GM19043 (cell line): ENCODE measurements around the gene TP63.

Experiments
- ATAC-seq: cut with Tn5 transposase; IDR thresholded peaks from one replicate; pipeline ENCODE4 v1.9.1; 2021; ENCODE audit warnings: low read depth; ENCODE audit not compliant: unreplicated experiment

Gene TP63

DNA sequence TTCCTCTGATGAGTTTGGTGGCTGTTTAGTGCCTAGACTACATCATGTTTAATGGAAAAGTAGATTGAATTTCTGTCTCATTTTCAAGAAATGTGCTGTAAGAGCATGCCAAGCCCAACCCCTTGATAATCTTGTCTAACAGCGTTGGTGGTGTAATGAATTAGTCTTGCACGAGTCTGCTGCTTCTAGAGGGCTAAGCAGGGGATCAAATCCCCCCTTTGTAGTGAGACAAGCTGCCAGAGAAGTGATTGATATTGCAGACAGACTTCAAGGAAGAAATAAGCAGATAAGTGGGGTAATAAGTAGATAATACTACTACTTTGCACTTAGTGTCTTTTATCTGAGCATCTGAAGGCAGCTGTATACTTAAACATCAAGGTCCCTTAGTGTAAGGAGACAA is 141.4 kb downstream of the TP63 start:
- no peak for ATAC-seq

DNA sequence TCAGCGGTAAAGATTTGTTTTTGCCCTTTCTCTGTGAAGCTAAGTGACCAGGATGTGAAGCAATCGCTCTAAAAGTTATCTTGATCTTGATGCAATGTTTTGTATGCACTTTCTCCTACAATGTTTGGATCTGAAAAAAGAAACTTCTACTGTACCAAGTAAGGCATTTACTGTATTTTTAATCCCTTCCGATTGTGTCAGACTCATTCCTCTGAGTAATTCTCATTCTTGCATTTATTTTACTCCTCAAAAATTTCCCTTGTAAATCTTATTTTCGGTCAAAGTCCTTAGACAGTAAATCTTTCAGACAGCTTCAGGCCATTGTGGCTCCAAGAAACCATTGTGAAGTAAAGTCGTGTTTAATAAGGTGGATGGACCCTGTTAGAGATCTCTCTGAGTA is 141.9 kb downstream of the TP63 start:
- no peak for ATAC-seq

DNA sequence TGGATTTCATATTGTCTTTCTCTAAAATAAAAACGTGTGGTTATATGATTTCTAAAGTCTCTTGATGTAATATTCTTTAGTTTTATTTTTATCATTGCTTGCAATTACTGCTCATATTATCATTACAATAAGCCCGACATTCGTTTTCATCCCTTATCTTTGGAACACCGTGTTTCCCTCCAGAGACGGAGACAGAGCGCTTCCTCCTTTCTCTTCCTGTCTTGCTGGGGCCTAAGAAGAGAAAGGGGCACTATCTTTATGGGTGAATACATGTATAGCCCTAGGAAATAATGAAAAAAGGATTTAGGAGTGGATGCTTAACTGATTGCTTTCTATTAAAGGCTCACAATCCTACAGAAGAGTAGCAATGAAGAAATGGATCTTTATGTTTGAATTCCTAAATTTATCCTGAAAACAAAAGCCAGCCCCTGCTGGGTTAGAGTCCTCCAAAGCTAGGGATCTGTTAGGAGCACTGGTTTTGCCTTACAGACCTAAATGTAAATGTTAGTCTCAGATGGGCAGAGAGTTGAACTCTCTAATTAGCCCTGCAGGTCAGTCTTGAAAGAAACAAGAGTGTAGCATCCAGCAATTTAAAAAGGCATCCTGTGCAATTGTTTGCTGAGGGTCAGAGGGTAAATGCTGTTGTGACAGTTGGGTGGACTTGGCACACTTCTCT is 145.1 kb downstream of the TP63 start:
- ATAC-seq: no peak

DNA sequence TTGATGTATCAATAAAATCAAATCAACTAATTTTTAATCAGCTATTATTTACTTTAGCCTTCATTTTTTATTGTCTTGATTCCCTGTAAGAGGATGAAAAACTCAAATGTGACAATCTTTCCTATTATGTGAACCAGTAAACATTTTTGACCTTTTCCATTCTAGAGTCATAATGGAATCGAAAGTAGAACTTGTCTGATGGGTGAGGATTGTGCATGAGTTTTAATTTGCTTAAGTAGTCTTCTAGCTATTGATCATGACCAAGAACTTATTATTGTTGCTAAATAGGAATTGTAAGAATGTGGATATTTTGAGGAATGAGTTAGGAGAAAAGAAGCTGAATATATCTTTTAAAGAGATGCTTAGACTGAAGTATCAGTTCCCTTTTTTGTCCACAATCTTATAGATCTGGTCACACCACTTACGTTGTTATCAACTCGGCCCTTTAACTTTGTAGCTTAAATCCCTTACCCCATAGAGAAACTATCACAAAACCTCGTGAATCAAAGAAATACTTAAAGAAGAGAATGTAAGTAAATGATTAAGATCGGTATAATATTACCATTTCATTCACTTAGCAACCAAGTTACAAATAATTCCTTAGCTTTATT is 147.3 kb downstream of the TP63 start:
- ATAC-seq: no peak

DNA sequence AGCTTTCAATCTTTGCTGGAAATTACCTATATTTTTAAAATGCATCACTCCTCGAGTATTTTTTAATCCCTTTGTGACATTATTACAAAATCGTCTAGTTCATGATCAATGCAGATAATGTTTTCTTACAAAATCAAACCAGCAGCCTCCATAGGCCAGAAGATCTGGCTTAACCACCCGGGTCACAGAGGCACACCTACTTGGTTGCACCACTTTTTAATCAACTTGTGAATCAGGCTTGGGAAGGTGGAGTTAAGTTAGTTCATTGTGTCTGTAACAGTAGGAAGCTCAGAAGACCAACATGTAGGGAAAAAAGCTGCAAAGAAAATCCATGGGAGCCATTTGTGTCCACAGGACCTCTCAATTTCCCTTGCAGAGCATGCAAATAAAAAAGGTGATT is 148.0 kb downstream of the TP63 start:
- no peak for ATAC-seq

DNA sequence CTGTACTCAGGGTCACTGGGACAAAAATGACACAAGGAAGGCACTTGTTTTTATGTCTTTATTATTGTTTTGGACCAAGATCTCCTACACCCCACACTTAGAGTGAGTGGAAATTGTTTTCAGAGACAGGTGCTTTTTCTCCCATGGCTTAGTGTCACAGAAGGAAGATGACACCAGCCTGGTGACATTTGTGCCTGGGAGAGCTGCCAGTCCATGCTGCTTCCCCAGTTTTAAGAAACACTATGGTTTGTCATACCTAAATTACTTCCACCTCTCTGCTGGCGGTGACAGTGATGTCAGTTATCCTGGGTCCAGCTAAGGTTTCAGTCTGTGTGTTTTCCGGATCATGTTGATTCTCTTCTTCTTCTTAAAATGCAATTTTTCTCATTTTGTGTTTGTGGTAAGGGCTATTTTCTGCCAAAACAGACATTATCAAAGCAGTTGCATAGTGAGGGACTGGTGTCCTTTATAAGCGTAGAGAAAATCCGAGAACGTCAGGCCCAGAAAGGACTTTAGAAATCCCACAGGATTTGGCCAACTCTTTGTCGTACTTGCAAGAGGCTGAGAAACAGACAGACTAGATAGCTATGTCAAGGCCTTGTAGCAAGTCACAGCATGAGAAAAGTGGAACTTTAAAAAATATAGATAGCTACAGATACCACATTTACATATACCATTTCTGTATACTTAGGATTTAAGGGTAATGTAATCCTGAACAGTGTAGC is 149.5 kb downstream of the TP63 start:
- ATAC-seq: no peak

DNA sequence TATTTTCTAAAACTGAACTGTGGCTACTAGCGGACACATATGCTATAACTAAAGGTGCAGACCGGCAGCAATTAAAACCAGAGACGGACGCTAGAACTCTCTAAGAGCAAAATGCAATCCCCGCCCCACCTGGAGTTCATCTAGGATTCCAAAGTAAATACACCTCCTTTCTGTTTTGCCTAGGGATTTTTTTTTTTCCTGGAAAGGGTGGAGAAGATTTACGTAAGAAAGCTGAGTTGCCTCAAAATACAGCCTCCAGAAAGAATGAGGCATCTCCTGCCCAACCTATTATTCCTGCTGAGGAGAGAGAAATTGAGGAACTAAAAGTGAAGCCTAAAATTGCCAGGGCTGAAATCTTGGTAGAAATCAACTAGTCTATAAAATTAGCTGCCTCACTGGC is 150.2 kb downstream of the TP63 start:
- no peak for ATAC-seq

DNA sequence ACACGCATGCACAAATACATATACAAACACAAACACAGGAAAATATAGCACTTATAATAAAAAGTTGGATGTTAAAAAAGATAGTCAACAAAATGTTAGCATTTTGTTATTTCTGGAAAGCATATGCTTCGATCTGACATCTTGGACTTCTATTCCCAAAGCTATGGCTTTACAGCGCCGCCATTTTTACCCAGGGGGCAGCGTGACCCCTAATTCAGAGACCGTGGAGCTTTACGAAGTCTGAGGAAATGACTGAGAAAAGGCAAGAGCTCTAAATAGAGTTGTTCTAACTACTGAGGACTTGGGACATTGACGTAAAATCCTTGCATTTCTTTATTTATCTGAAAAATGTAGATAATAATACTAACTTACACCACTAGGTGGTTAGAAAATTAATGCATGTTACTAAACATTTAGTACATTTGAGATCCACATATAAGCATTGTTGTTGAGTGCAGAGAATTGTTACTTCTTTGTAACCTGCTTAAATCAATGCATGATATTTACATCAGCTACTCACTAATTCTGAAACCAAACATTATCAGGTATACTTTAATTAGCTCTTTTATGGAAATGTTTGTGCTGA is 155.4 kb downstream of the TP63 start:
- no peak for ATAC-seq

DNA sequence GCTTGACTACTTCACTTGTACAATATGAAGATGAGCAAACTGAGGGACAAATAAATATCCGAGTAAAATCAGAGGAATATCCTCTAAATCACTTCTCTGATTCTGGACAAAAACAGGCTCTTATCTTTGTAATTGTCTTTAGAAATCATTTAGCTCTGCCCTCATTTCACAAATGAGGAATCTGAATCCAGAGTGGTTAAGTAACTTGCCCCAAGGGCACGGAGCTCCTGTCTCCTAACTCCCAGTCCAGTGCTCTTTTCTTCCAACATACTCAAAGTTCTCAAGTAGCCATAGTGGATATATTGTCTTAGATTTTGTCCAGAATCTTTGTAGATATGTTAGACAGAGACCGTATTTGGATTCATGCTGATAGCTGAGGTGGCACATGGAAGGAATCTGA is 156.0 kb downstream of the TP63 start:
- ATAC-seq: no peak

DNA sequence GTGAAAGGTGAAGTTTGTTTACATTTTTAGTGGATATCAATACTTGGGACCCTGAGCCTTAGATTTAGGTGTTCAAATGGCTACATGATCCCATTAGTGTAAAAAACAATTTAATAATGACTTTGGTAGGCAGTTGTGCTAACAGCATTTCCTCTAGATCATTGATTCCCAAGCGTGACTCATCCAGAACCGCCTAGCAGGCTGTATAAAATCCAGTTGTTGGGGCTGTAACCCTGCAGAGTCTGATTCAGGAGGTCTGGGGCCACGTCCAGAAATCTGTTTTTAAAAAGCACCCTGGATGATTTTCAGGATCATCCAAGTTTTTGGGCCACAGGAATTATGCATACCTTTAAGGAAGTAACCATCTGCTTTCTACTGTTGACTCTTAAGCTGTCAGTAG is 156.4 kb downstream of the TP63 start:
- no peak for ATAC-seq

DNA sequence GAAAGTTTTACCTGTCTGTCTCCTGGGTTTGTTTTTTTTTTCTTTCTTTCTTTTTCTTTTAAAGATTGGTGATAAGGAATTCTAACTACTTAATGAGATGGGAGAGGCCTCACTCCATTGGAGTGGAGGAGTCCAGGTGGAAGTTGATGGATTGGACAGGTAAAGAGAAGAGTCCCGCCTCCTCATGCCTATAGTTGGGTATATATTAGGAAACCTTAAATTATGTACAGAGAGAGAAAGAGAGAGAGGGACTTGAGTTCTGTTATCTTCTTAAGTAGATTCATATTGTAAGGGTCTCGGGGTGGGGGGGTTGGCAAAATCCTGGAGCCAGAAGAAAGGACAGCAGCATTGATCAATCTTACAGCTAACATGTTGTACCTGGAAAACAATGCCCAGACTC is 158.2 kb downstream of the TP63 start:
- ATAC-seq: no peak

DNA sequence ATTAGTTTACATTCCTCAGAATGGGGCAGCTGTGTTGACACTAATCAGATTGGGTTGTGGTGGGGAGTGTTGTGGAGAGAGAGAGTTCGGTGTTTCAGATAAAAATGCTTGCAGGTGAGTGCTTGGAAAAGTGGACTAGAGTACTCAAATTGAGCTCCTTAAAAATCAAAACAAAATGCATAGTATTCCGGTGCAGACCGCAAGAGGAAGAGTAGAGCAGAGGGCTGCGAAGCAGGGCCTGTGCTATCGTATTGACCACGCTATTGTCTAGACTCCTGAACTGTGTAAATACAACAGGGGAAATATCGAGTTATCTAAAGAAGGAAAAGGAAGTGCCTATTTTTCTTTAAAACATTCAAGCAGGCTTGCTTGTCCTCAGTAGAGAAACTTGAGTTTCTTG is 159.5 kb downstream of the TP63 start:
- no peak for ATAC-seq

DNA sequence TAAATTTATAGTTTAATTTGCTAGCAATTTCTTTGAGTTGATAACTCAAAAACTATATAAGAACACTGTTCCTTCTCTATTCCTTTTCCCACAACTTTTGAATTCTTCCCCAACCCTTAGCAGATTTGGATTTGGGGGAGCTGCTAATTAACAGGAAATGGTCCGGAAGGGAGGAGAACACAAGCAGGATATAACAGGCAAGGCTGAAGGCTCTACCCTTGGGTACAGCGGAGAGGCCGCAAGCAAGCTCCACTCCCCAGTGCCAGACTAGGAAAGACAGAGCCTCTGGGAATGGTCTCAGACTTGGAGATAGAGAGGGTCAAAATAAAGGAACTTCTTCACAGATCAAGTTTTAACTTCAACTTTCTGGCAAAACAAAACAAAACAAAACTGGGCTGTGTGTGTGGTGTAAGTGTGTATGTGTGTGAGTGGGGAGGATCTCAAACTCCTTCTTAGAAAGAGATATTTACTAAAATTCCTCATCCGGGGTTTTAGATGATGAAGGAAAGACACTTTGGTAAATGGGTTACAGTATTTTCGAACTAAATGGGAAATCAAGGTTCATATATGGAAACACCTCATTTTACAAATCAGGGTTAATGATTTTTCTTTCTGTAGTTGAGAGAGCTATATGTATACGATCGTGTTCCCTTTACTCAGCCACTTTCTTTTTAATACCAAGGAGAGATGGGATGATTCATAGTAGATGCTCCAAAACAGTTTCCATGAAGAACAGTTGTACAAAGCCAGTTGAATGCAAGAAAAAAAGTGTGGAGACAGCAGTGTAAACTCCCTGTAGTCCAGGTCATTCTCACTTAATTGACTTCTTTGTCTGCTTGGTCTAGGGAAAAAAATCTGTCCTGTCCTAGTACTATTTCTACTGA is 161.1 kb downstream of the TP63 start:
- no peak for ATAC-seq

DNA sequence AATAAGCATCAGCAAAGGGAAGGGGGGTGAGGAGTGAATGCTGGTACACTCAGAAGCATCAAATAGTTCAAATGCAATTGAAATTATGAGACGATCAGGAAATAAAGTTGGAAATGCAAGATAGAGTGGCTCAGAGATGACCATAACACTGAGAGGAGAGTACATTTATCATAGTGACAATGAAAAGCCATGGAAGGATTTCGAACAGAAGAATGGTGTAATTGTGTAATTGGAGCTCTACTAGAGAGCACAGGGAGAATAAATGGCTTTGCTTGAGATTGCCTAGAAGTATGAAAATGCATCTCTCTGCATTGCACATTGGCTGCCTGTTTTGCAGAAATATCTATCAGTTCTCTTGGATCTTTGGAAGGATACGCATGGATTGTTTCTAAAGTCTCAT is 163.3 kb downstream of the TP63 start:
- ATAC-seq: no peak

DNA sequence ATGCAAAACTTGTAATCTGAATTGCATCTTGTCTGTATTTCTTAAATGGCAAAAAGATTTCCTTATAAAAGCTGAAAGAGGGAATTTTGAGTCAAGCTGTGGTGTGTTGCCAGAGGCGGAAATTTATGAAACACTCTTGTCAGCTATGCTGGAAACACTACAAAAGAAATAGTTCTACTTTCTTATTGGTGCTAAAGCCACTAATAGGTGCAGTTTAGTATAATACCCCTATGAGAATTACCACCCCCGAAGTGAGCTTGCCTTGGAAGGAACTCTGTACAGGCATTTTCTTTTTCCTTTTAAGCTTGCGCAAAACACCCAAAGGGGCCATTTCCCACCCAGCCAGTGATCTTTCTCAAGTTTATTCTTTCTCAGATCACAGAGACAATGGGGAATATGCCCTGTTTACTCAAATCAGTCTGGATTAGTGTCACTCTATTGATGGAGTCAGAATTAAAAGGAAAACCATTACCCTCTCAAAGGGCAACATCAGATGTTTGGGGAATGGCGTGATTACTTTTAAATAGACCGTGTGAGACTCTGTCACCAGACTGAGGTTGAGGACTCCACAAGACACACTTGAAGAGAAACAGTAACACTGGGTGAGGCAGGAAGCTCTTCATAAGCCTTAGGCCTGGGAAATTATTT is 166.0 kb downstream of the TP63 start:
- ATAC-seq: no peak

DNA sequence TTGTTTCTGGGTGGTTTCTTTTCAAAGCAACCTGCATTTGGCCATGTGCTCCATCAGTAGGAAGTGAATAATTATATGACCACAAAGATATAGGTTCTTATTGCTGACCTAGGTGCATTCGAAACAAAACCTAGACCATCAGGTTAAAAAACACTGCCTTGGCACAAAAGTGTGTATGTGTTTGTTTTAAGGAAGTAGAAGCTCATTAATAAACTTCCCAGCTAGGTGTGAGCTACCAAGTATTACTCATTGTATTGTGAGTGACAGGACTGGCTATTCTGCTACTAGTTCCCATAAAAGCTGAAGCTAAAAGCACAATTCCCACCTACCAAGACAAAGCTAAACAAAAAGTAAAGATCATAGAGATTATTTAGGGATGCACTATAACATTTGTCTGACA is 168.2 kb downstream of the TP63 start:
- ATAC-seq: no peak

DNA sequence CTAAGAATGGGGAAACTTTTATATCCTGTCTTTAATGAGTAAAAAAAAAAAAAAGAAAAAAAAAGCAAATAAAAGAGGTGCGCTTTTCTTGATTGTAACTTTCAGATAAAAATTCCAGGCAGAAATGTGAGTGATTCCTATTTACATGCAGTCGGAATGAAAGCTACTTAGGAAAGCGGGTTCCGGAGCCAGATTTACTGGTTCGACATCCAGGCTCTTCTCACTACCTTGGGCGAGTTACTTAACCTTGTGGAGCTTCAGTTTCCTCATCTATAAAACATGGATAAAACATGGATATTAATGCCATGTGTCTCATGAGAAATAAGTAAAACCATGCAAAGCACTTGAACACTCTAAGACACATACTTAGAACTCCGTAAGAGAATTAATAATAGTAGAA is 169.2 kb downstream of the TP63 start:
- ATAC-seq: no peak

DNA sequence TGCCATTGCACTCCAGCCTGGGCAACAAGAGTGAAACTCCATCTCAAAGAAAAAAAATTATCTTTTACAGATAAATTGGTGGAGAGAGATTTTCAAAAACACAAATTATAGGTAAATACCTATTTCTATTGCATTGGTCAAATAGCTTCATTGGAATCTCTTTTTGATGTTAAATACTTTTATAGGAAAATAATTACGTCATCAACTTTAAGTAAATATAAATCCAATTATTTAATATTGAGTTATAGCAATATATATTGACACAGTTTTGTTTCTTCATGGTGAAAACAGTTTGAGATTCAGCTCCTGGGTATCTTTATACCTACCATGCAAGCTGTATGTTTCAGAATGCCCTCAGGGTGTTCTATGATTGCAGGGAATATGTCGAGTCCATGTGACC is 172.1 kb downstream of the TP63 start:
- no peak for ATAC-seq

DNA sequence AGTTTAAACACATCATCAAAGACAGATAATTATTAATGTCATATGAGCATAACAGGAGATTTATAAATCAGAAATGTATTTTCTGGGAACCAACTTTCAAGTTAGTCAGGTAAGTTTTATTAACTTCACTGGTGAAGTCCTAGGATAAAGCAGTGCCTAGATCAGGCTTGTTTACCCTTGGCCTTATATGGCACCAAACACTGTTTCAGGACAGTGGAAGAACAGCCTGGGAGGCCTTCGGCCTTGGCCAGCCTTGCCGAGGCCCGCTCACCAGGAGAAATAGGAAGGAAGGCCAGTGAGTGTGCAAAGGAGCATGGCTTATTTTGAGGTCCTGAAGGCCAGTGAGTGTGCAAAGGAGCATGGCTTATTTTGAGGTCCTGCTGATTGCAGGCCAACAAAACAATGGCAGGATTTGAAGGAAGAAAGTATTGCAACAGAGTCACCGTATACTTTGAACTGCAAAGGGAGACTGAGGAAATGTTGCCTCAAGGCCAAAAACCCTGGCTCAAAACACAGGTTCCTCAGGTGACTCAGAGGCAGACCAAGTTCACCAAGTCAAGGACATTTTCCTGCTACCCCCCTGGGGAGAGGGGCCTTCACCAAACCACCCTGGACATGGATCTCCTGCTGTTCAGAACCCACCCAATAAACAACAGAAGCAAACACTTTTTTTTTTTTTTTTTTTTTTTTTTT is 174.3 kb downstream of the TP63 start:
- no peak for ATAC-seq
